Ramos (cell line): ENCODE data around the gene MEGF10.

ENCODE experiments used
- in situ Hi-C: fragments of 300-500 bp; cut with MboI; formaldehyde crosslinking; loops from one replicate; pipeline ENCODE4 v1.14.3; 2022; ENCODE audit warnings: low sequenced_read_pairs; ENCODE audit not compliant: unreplicated experiment

MEGF10 gene

GRCh38 chr5:127359502-127359901 is 68.9 kb downstream of the MEGF10 start:
- in situ Hi-C loops: no loop called here

GRCh38 chr5:127363403-127363802 is 72.8 kb downstream of the MEGF10 start:
- in situ Hi-C loops: no loop called here

GRCh38 chr5:127367029-127367428 is 76.4 kb downstream of the MEGF10 start:
- in situ Hi-C loops: no loop called here

- in situ Hi-C loops: no loop called here
These were observed 77.4 kb downstream of the MEGF10 start for GRCh38 chr5:127367946-127368465.

DNA sequence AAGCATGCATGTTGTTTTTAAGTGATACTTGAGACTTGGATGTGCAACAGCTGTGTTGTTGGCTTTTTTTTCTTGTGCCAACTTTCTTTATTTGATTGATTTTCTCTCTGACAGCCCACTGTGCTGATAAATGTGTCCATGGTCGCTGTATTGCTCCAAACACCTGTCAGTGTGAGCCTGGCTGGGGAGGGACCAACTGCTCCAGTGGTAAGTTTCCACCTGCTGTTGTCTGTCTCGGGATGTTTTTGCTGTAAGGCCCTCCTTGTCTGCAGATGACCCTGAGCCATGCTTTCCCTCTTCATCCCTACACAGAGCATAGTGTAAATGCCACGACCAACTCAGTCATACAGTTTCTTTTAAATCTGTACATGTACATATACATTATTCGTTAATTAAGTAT is 79.2 kb downstream of the MEGF10 start:
- in situ Hi-C loops: no loop called here

DNA sequence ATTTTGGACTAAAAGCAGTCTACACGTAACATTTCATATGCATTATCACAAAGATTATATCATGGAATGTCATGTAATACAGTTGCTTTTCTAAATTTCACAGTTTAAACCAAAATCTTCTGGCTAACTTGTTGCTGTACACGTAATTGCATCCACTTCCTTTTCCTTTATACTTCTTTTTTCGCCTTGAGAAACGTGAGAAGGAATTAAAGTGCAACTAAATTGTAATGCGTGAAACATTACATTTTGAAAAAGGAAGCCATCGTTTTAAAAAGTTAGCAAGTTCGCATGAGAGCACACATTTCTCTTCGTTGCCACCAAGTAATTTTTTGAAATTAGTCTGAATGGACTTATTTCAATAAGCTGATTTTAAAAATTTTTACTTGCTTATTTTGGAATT is 80.0 kb downstream of the MEGF10 start:
- in situ Hi-C loops: no loop called here

- in situ Hi-C loops: no loop called here
These were observed 83.4 kb downstream of the MEGF10 start for GRCh38 chr5:127373858-127374491.

- in situ Hi-C loops: no loop called here
These were observed 84.5 kb downstream of the MEGF10 start for GRCh38 chr5:127375124-127375523.

GRCh38 chr5:127375544-127376091 is 85.0 kb downstream of the MEGF10 start:
- in situ Hi-C loops: no loop called here

GRCh38 chr5:127377651-127378050 is 87.1 kb downstream of the MEGF10 start:
- in situ Hi-C loops: no loop called here

DNA sequence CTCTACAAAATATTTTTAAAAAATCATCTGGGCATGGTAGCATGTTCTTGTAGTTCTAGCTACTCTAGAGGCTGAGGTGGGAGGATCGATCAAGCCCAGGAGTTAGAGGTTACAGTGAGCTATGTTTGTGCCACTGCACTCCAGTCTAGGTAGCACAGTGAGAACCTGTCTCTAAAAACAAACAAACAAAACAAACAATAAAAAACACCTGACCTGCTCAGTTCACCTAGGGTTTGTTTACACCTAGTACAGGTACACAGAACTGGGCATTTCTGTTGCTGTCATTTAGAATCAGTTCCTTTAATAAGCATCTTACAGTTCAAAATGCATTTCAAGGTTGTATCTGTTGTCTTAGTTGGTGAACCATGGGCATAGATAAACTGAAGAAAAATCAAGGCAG is 95.3 kb downstream of the MEGF10 start:
- in situ Hi-C loops: no loop called here

DNA sequence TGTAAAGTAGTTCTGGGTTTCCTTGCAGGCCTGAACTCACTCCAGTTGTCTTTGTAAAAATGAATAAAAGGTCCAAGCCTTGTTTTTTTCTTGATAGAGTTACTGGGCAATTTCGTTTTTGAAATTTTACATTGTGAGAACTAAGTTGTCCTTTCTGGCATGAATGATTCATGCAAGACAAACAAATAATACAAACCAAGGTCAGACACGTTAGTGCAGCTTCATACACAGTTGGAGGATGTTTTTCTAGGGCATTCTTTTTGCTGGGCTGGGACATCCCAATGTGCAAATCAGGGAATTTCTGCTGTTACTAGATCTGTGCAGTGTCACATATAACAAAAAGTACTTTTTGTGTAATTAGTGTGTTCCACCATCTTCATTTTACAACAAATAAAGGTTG is 96.0 kb downstream of the MEGF10 start:
- in situ Hi-C loops: no loop called here

- in situ Hi-C loops: no loop called here
These were observed 99.0 kb downstream of the MEGF10 start for GRCh38 chr5:127389601-127390000.

DNA sequence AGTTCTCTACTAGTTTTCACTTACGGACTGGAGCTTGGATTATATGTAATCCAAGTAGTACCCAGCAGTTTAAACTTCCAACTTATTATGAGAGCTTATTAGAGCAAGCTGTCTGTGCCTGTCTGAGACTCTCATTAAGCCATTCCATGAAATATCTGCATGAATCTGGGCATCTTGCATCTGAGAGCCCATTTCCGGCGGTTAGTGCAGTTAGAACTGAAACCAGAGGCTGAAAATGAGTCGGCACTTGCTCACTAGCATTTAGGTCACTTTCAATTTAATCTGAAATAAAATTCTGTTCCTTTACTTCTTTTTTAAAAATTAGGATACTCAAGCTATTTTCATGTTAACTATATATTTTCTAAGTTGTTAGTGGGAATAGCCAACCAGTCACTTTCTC is 102.2 kb downstream of the MEGF10 start:
- in situ Hi-C loops: no loop called here

GRCh38 chr5:127396490-127397155 is 106.0 kb downstream of the MEGF10 start:
- in situ Hi-C loops: no loop called here

- in situ Hi-C loops: no loop called here
These were observed 107.9 kb downstream of the MEGF10 start for GRCh38 chr5:127398508-127398907.

DNA sequence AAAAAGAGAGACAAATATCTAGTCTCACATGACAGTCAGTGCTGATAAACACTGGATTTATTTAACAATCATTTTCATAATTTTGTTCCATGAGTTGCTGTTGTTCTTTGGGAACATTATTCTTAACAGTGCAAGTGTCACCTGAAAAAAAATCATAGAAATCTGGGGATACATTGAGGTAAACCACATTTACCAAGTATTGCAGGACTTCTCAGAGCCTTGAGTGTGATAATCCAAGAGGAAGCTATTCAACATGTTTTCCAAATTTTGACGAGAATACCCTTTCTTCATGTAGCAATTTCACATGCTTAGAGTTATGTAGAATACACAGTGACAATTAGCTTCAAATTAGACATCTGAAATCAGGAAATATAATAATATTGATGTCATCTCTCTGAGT is 108.5 kb downstream of the MEGF10 start:
- in situ Hi-C loops: no loop called here

- in situ Hi-C loops: no loop called here
These were observed 109.9 kb downstream of the MEGF10 start for GRCh38 chr5:127400539-127400938.

GRCh38 chr5:127400946-127401670 is 110.5 kb downstream of the MEGF10 start:
- in situ Hi-C loops: no loop called here

DNA sequence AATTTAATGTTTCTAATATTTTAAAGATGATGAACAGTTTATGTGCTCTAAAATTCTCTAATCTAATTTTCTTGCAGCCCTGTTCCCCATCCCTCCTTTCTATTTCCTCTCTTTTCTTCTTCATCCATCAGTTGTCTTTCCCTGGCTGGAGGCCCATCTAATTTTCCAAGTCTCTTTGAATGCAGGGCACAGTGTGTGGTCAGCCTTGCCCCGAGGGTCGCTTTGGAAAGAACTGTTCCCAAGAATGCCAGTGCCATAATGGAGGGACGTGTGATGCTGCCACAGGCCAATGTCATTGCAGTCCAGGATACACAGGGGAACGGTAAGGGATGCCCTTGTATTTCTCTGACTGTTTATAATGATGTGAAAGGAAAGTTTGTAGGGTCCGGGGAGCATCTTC is 111.8 kb downstream of the MEGF10 start:
- in situ Hi-C loops: no loop called here

DNA sequence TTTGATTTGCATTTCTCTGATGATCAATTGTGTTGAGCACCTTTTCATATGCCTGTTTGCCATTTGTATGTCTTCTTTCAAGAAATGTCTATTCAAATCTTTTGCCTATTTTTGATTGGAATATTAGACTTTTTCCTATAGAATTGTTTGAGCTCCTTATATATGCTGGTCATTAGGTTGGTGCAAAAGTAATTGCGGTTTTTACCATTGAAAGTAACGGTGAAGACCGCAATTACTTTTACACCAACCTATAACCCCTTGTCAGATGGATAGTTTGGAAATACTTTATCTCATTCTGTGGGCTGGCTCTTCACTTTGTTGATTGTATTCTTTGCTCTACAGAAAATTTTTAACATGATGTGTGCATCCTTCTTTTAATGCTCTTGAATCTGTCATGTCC is 113.6 kb downstream of the MEGF10 start:
- in situ Hi-C loops: no loop called here
